ENCODE data around the gene G6PD.
"Not testable (repeated sequence)": the region's sequence is repeated elsewhere in the genome, so short reads cannot be mapped to it uniquely, and the experiment has no call there.

GRCh38 chrX:154496591-154497137 is 50.0 kb downstream of the G6PD start:
- TF ChIP-seq POLR2A, CTCF (IDR thresholded peaks at IDR 0.05): not testable (repeated sequence)

All from testis (tissue), 2 donors.